ENCODE data around the gene SLC30A7. TPM values are rescaled to one million over a fixed set of nuclear protein-coding genes. Genes with fewer than 3 reads are reported as not detected.

Gene SLC30A7
- total and polyA plus RNA-seq, 2 of the 13 experiments (the other 11 are each of a cell fraction or from before 2014, with no cell fraction given), result 8.3 to 40.8 TPM

GRCh38 chr1:101025657-101026429 lies 130.0 kb downstream of the SLC30A7 start, which contains the start of gene DPH5 (continued):
- peak; percentile 84 for TF ChIP-seq IKZF5 (CRISPR knock-in tag; IDR thresholded peaks at IDR 0.05)
- no peak for TF ChIP-seq ZNF75D (CRISPR knock-in tag; IDR thresholded peaks at IDR 0.05; ENCODE audit: borderline replicate concordance)
- TF ChIP-seq HMGXB3 (CRISPR knock-in tag; IDR thresholded peaks at IDR 0.05; ENCODE audit: borderline replicate concordance), result no peak
- no peak for TF ChIP-seq ZNF256 (CRISPR knock-in tag; conservative IDR thresholded peaks at IDR 0.05)
- TF ChIP-seq ZNF3 (CRISPR knock-in tag; IDR thresholded peaks at IDR 0.05), result no peak
- TF ChIP-seq SRY (CRISPR knock-in tag; IDR thresholded peaks at IDR 0.05), result peak; percentile 81
- TF ChIP-seq U2AF2 (IDR thresholded peaks at IDR 0.05; ENCODE audit: low read depth, low read length), result no peak
- peak; percentile 34; the same call in 1 of the 2 replicates for TF ChIP-seq ZBTB7B (CRISPR knock-in tag; IDR thresholded peaks at IDR 0.05)
- TF ChIP-seq PRPF4 (IDR thresholded peaks at IDR 0.05; ENCODE audit: low read depth, low read length, poor library complexity, severe bottlenecking), result no peak
- TF ChIP-seq ZFY (CRISPR knock-in tag; IDR thresholded peaks at IDR 0.05), result peak; percentile 98
- TF ChIP-seq AHR (CRISPR knock-in tag; IDR thresholded peaks at IDR 0.05), result peak; percentile 78; the same call in 1 of the 2 replicates
- TF ChIP-seq NR0B2 (CRISPR knock-in tag; IDR thresholded peaks at IDR 0.05), result peak; percentile 80; the same call in 1 of the 2 replicates
- no peak for TF ChIP-seq ZNF546 (CRISPR knock-in tag; conservative IDR thresholded peaks at IDR 0.05)
- TF ChIP-seq SYNCRIP (IDR thresholded peaks at IDR 0.05; ENCODE audit: insufficient read depth, low read depth, low read length), result no peak
- no peak; the same call in 1 of the 2 replicates for TF ChIP-seq ZNF800 (CRISPR knock-in tag; IDR thresholded peaks at IDR 0.05)
- TF ChIP-seq SKI (IDR thresholded peaks at IDR 0.05; ENCODE audit: partially characterized antibody), result peak; percentile 40
- 0 out of 2 replicates have a peak, but pooled peaks have one; percentile 61 for TF ChIP-seq ESRRA (CRISPR knock-in tag; IDR thresholded peaks at IDR 0.05; ENCODE audit: low read depth)
- peak; percentile 64; the same call in 1 of the 2 replicates for TF ChIP-seq ZNF280D (CRISPR knock-in tag; IDR thresholded peaks at IDR 0.05)
